ENCODE measurements around the gene AP2A2.

- no peak for TF ChIP-seq CTCF (conservative IDR thresholded peaks at IDR 0.05)
- TF ChIP-seq EZH2 (IDR thresholded peaks at IDR 0.05; ENCODE audit: low read depth): no peak
Observed at GRCh38 chr11:1009991-1010390, 84.3 kb downstream of the AP2A2 start.

All from PC-9 (cell line).